GM19025 (cell line): ENCODE measurements around the gene MAFF.

Experiments
- ATAC-seq: cut with Tn5 transposase; IDR thresholded peaks from one replicate; pipeline ENCODE4 v1.9.1; 2021; ENCODE audit warnings: mild to moderate bottlenecking, low read depth, moderate library complexity; ENCODE audit not compliant: unreplicated experiment

MAFF gene

GRCh38 chr22:38203090-38203810 is 1.5 kb downstream of the MAFF start:
- ATAC-seq: no peak

DNA sequence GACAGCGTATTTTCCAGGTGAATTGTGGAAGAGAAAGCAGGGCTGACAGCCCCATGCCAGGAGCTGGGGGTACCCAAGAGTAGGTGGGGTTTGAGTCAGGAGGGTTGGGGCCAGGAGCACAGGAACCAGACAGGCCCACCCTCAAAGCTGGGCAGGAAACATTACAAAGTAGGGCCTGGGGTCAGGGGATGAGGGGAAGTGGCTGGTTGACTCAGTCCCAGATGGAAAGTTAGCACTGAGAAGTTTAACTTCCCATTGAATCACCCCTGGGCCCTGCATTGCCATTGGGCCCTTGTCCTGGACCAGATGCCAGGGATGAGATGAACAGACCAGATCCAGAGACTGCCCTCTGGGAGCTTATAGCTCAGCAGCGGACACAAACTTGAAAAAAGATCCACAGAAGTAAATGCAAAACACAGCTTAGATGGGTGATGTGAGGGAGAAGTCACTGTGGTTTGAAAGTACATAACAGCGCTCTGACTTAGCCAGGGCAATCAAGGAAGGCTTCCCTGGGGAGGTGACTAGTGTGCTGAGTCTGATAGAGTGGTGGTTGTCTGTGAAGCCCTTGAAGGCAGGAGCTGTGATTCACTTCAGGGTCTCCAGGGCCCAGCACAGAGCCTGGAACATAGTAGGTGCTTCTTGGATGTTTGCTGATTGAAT is 2.2 kb downstream of the MAFF start:
- ATAC-seq: no peak

DNA sequence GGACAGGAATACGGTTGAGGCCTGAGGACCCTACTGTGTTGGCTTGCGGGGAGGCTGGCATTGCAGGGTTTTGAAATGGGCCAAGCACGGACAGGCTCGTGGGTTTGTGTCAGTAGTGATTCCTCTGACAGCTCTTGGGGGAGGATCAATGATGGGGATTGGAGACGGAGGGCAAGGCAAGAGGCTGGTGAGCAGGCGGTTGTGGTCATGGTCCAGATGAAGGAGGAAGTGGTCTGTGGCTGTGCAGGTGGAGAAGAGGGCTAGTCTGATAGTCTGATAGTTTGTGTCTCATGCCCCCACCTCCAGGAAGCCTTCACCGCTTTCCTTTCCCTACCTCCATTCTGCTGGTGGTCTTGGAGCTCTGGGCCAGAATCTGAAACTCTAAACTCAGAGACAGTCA is 3.0 kb downstream of the MAFF start:
- ATAC-seq: no peak

- no peak for ATAC-seq
These were observed 3.7 kb downstream of the MAFF start for GRCh38 chr22:38205261-38206128.

- ATAC-seq: no peak
These were observed 6.2 kb downstream of the MAFF start for GRCh38 chr22:38207898-38208432.

GRCh38 chr22:38208551-38208968 is 6.8 kb downstream of the MAFF start:
- ATAC-seq: no peak

GRCh38 chr22:38211556-38211955 is 9.8 kb downstream of the MAFF start:
- ATAC-seq: no peak

DNA sequence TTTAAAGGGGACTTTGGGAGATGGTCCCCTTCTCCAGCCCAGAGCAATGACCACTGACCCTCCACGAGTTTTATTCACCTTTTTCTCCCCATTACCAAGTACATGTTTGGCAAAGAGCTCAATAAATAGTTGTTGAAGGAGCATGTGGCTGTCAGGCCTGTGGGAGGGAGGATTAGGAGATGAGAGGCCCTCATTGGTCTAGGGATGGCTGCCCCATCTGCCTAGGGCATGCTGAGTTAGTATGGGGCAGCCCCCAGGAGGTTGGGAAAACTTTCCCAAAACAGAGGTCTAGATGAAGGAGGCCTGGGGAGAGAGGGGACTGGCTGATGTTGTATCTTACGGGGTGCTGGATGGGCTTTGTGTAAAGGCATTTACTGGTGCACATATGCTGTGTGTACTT is 10.6 kb downstream of the MAFF start:
- ATAC-seq: no peak

- no peak for ATAC-seq
These were observed 11.7 kb downstream of the MAFF start for GRCh38 chr22:38213319-38213989.

GRCh38 chr22:38213990-38214301 is 12.2 kb downstream of the MAFF start:
- ATAC-seq: no peak

GRCh38 chr22:38214302-38215056 is 12.7 kb downstream of the MAFF start:
- peak; percentile 57 for ATAC-seq

DNA sequence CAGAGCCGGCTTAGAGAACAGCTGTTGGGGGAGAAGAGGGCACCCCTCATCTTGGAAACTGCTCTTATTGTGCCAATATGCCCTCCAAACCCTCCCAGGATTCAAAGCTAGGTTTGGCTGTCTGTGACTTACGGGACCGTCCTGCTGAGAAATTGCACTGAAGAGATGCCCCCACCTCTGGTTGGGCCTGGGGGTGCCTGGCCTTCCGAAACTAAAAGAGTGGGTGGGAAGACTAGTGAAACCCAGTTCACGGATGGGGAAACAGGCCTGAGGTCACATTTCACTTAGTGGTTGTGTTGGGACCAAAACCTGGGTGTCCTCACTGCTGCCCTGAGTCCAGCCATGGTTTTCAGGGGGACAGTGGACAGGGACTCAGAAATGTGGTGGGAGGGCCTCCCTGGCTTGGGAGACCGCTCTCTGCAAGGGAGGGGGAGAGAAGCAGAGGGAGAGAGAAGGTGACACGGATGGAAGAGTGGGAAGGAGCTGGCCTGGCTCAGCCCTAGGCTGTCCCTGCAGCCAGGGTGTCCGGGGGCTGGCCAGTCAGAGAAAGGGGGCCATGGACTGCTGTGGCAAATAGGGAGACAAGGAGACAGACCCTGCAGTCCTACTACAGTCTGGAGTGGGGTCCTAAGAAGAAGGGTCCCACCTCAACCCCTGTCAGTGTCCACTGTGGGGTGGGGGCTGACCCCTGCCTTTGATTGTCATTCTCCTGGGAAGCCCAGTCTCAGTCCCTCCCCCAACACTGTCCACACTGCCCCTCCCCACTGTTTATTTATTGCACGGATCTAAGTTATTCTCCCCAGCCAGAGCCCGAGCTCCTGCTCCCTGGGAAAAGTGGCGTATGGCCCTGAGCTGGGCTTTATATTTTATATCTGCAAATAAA is 13.6 kb downstream of the MAFF start:
- ATAC-seq: no peak

DNA sequence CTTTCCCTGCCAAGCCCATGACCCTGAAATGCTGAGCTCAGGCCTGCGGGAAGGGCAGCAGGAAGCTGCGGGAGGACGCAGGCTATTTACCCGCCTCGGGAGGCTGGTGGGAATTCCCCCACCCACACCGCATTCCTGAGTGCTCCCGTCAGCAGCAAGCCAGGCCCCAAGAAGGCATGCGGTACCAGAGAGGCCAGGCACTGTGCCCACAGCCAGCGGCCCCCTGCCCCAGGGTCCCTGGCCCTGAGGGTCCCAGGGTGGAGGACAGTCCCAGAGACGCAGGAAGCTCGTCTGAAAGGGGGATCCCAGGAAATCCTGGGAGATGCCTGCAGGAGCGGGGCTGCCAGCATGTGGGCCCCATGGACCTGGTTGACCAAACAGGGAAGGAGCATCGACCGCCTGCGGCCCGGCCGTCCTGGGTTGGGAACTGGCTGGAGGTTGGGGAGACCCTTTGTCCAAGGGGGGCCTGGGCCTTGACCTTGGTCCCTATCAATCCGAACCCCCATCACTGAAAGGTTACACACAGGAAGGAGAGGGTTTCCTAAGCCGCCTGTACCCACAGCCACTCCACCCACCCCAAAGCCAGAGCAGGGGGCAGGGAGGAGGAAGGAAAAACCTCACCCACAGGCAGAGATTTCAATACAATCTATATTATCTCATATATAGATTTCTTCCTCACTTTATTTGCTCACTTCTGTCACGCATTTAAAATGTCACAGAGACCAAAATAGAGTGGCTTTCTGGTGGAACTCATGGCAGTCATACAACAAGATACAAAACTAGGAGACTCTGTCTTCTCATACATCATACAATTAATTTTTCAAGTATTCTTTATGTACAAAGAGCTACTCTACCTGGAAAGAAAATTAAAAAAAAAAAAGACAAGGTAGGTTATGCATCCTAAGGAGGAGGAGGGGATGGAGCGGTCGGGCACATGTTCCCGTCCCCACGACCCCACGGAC is 17.1 kb downstream of the MAFF start:
- no peak for ATAC-seq

GRCh38 chr22:38219632-38220031 is 17.8 kb downstream of the MAFF start:
- ATAC-seq: no peak

- ATAC-seq: no peak
These were observed 18.4 kb downstream of the MAFF start for GRCh38 chr22:38220163-38220562.

- no peak for ATAC-seq
These were observed 19.0 kb downstream of the MAFF start for GRCh38 chr22:38220653-38221386.

- no peak for ATAC-seq
These were observed 19.6 kb downstream of the MAFF start for GRCh38 chr22:38221407-38221806.
